Lung (tissue), 12 donors: ENCODE data around the gene ALKAL2. TPM values are rescaled to one million over a fixed set of nuclear protein-coding genes. Genes with fewer than 3 reads are reported as not detected.

ENCODE experiments used
- ATAC-seq: fragments of 200-7000 bp; cut with Tn5 transposase; one replicate; pipeline ENCODE4 v1.9.1; 2020; ENCODE audit warnings: moderate number of reproducible peaks; ENCODE audit not compliant: insufficient read depth, low FRiP score
- DNase-seq, 3 donors: peaks; one replicate each; pipeline ENCODE4 v3.0.0-alpha.2; 2013 to 2017
- H3K27ac ChIP-seq, 2 donors: one replicate each; pipeline ENCODE4 v1.5.1; 2013; ENCODE audit warnings: mild to moderate bottlenecking in 2 of 2, moderate library complexity in 2 of 2, control low read depth in 1 of 2, inconsistent platforms in 1 of 2, low read depth in 1 of 2, low read length in 1 of 2
- H3K27me3 ChIP-seq, 3 donors: one replicate each; pipeline ENCODE4 v1.5.1; 2013; ENCODE audit warnings: low read length in 2 of 3; ENCODE audit not compliant: control insufficient read depth in 3 of 3, insufficient read depth in 3 of 3
- H3K36me3 ChIP-seq, 4 donors: one replicate each; pipeline ENCODE4 v1.5.1; 2013; ENCODE audit warnings: low read length in 4 of 4, mild to moderate bottlenecking in 1 of 4, moderate library complexity in 1 of 4; ENCODE audit not compliant: control insufficient read depth in 4 of 4, insufficient read depth in 4 of 4
- H3K4me1 ChIP-seq, 5 donors: one replicate each; pipeline ENCODE4 v1.5.1; 2013; ENCODE audit warnings: low read length in 5 of 5, mild to moderate bottlenecking in 2 of 5, moderate library complexity in 1 of 5; ENCODE audit not compliant: control insufficient read depth in 5 of 5, insufficient read depth in 5 of 5
- H3K4me3 ChIP-seq: one replicate; pipeline ENCODE4 v1.5.1; 2013; ENCODE audit warnings: mild to moderate bottlenecking, control low read depth, moderate library complexity
- H3K9ac ChIP-seq, 2 donors: one replicate each; pipeline ENCODE4 v1.5.1; 2013; ENCODE audit warnings: low read length in 2 of 2, control low read depth in 1 of 2; ENCODE audit not compliant: insufficient read depth in 1 of 2
- H3K9me3 ChIP-seq, 4 donors: one replicate each; pipeline ENCODE4 v1.5.1; 2013; ENCODE audit warnings: low read length in 3 of 4, mild to moderate bottlenecking in 1 of 4, moderate library complexity in 1 of 4; ENCODE audit not compliant: control insufficient read depth in 4 of 4, insufficient read depth in 3 of 4
- CTCF ChIP-seq: IDR thresholded peaks from 2 replicates; pipeline ENCODE4 v1.5.1; 2012; ENCODE audit warnings: mild to moderate bottlenecking; ENCODE audit errors: control extremely low read depth, extremely low read depth
- WGBS, 2 donors: extraction: QIAGEN DNeasy Blood & Tissue Kit; methylation state at CpG; one replicate each; pipeline ENCODE4 v1.1.7; 2013; 5-methylcytosine and 5-hydroxymethylcytosine counted together
- polyA plus RNA-seq, 2 donors: library from polyadenylated mRNA; stranded (reverse); fragments of 200-250 nt; gene quantifications; one replicate each; pipeline ENCODE4 v1.2.1, GENCODE V29; 2013
- total RNA-seq, 2 donors: library from RNA; depleted of rRNA in 1 of 2; stranded (reverse); fragments of >200 nt in 1 of 2; gene quantifications; one replicate each; pipeline ENCODE4 v1.2.1, GENCODE V29; 2014 to 2021
- donor health status: control.
- donor health status: control.
- donor health status: Bipolar disorder and iron deficiency.
- donor health status: healthy.
- donor health status: DM: yes; HTN: yes; CAD: no.

ALKAL2 gene
- total and polyA plus RNA-seq, 4 donors = 13.4 to 31.3 (median 19.1) TPM

- H3K27ac ChIP-seq = no peak overlapping the region
- DNase-seq (no peak), ATAC-seq (no peak)
- no peak overlapping the region for H3K9ac ChIP-seq
- H3K4me1 ChIP-seq = peaks cover 0 to 9% (median 0%) of the 10 kb centered on the region in 5 donors
- WGBS, 2 donors = 95 to 97% methylated on average over 9 of the region's 9 CpGs
- peaks cover 18 to 27% (median 21%) of the 10 kb centered on the region in 4 donors for H3K36me3 ChIP-seq
- no peaks in the 10 kb centered on the region for H3K9me3 ChIP-seq
- no peak overlapping the region for H3K4me3 ChIP-seq
- no peak for TF ChIP-seq CTCF
- peaks cover 0 to 10% (median 0%) of the 10 kb centered on the region in 3 donors for H3K27me3 ChIP-seq
Observed at GRCh38 chr2:281381-281780, 6.5 kb downstream of the ALKAL2 start.

DNA sequence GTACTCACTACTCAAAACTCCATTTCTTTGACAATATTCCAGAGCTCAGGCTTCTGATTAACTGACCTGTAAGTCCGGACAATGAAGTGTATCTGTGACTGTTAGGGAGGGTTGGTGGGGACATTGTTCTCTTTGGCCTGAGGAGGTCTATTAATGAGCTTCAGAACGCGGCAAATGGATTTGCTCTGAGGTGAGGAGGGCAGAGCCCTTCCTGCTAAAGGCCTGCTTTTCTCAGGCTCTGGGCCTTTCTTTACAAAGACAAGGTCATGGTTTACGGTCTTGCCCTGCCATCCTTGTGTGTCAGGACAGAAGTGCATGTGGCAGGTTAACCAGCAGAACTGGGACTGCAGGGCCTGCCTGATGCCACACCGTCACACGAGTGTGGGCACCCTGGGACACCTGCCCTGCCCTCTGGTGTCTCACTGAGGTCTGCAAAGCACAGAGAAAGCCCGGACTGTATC lies 7.2 kb downstream of the ALKAL2 start:
- ATAC-seq = no peak
- no peak overlapping the region for H3K27ac ChIP-seq
- no peak overlapping the region for H3K4me3 ChIP-seq

GRCh38 chr2:279956-280649 lies 7.8 kb downstream of the ALKAL2 start:
- H3K27ac ChIP-seq = no peak overlapping the region
- WGBS, 2 donors = 87 to 92% methylated on average over 4 of the region's 4 CpGs

More for the DNA sequence above, 7.2 kb downstream of the ALKAL2 start:
- WGBS, 2 donors = 86 to 92% methylated on average over 7 of the region's 7 CpGs
- TF ChIP-seq CTCF = no peak
- DNase-seq = no peak
- H3K9me3 ChIP-seq = no peaks in the 10 kb centered on the region
- peaks cover 22 to 27% (median 25%) of the 10 kb centered on the region in 4 donors for H3K36me3 ChIP-seq
- H3K4me1 ChIP-seq = peaks cover 0 to 9% (median 0%) of the 10 kb centered on the region in 5 donors
- no peak overlapping the region for H3K9ac ChIP-seq
- peaks cover 0 to 3% (median 0%) of the 10 kb centered on the region in 3 donors for H3K27me3 ChIP-seq

More at GRCh38 chr2:279956-280649, 7.8 kb downstream of the ALKAL2 start:
- no peak overlapping the region for H3K4me3 ChIP-seq
- ATAC-seq = no peak
- H3K36me3 ChIP-seq = peaks cover 22 to 29% (median 26%) of the 10 kb centered on the region in 4 donors
- no peaks in the 10 kb centered on the region for H3K27me3 ChIP-seq
- TF ChIP-seq CTCF = no peak
- no peak overlapping the region for H3K9ac ChIP-seq
- H3K4me1 ChIP-seq = peaks cover 0 to 7% (median 0%) of the 10 kb centered on the region in 5 donors
- H3K9me3 ChIP-seq = no peaks in the 10 kb centered on the region
- no peak for DNase-seq
